Suppressor macrophage treated with lipopolysaccharide for 4 hours (primary cell): Measurements from ENCODE around the gene LYL1.
A peak's percentile ranks its signal among the peaks of the same experiment; 100 is the strongest.

Experiments
- DNase-seq: peaks from one replicate; pipeline ENCODE4 v3.0.0-alpha.2; 2020

Gene LYL1

GRCh38 chr19:13128583-13128982 is 25.9 kb upstream of the LYL1 start:
- no peak for DNase-seq

GRCh38 chr19:13127811-13128575 is 25.3 kb upstream of the LYL1 start:
- DNase-seq = no peak

- no peak for DNase-seq
Observed at GRCh38 chr19:13127051-13127450, 24.4 kb upstream of the LYL1 start.

- no peak for DNase-seq
Observed at GRCh38 chr19:13122980-13123957, 20.6 kb upstream of the LYL1 start.

GRCh38 chr19:13122275-13122878 is 19.7 kb upstream of the LYL1 start:
- DNase-seq = no peak

- DNase-seq = no peak
Observed at GRCh38 chr19:13121551-13122274, 19.1 kb upstream of the LYL1 start.

GRCh38 chr19:13120817-13121216 is 18.2 kb upstream of the LYL1 start:
- DNase-seq = no peak

- DNase-seq = no peak
Observed at GRCh38 chr19:13120031-13120430, 17.4 kb upstream of the LYL1 start.

GRCh38 chr19:13119627-13120026 is 17.0 kb upstream of the LYL1 start:
- peak; percentile 76 for DNase-seq

- DNase-seq = no peak
Observed at GRCh38 chr19:13118424-13119193, 16.0 kb upstream of the LYL1 start.

GRCh38 chr19:13117772-13118423 is 15.2 kb upstream of the LYL1 start, which contains the start of gene NACC1:
NACC1 (plus strand) TSS chr19:13118264; CDS start chr19:13135208, 16,944 bp downstream.
- peak; percentile 96 for DNase-seq

- no peak for DNase-seq
Observed at GRCh38 chr19:13117176-13117771, 14.6 kb upstream of the LYL1 start.

- peak; percentile 95 for DNase-seq
Observed at GRCh38 chr19:13116282-13117175, 13.9 kb upstream of the LYL1 start, which contains the start of gene TRMT1. TRMT1 (minus strand) TSS chr19:13116740; CDS start chr19:13116399, 341 bp downstream.

- DNase-seq = no peak
Observed at GRCh38 chr19:13115936-13116281, 13.3 kb upstream of the LYL1 start.

GRCh38 chr19:13112555-13112954 is 9.9 kb upstream of the LYL1 start:
- no peak for DNase-seq

- DNase-seq = no peak
Observed at GRCh38 chr19:13110099-13110610, 7.5 kb upstream of the LYL1 start.

- no peak for DNase-seq
Observed at GRCh38 chr19:13109361-13110098, 6.9 kb upstream of the LYL1 start.

GRCh38 chr19:13104848-13105711 is 2.4 kb upstream of the LYL1 start:
- DNase-seq = no peak
